Measurements from ENCODE around the gene WDR27. TPM values are rescaled to one million over a fixed set of nuclear protein-coding genes. Genes with fewer than 3 reads are reported as not detected.

WDR27 gene
- total and polyA plus RNA-seq, 2 donors, result 15.9 to 54.5 TPM

GRCh38 chr6:169579407-169580111, 122.3 kb downstream of the WDR27 start:
- DNase-seq (ENCODE audit: extremely low spot score), result no peak
- H3K36me3 ChIP-seq (ENCODE audit: insufficient read depth), result peaks cover 1% of the 10 kb centered on the region
- no peak overlapping the region for H3K4me3 ChIP-seq (ENCODE audit: low read depth, low read length)
- 89% methylated on average over 7 of the region's 7 CpGs for WGBS
- no peak overlapping the region for H3K27ac ChIP-seq (ENCODE audit: low read depth)
- H3K4me1 ChIP-seq (ENCODE audit: insufficient read depth), result no peaks in the 10 kb centered on the region

DNA sequence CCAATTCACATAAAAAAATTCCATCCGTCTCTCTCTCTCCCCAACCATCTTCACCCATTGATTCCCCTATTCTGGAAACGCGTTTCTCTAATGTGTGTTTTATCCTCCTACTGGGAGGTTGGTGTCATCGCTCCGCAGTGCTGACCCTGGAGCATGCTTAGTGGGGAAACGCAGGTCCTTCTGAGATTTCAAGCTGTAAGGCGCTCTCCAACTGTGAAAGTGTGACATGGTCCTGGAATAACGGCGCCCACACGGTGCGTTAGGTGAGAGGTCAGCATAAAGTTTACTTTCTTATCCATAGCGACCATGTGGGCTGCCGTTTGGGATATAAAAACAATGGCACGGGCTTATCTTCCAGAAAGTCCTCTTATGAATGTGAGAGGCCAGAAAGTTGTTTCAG, 123.9 kb downstream of the WDR27 start:
- DNase-seq (ENCODE audit: extremely low spot score), result no peak
- WGBS, result 75% methylated on average over 14 of the region's 14 CpGs
- no peak overlapping the region for H3K27ac ChIP-seq (ENCODE audit: low read depth)

DNA sequence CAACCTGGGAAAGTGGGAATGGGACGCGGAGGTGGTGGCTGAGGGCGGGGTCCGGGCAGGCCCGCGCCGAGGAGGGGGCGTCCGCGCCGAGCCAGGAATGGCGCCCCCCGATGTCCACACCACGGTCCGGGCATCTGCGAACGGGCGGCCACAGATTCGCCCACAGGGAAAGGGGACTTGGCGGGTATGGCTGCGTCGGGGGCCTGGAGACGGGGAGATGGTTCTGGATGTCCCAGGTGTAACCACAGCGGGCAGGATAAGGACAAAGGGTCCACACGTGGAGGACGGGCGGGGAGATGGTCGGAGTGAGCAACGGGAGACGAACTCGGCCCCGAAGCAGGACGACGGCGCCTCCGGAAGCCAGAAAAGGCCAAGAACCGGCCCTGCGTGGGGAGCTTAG, 124.6 kb downstream of the WDR27 start:
- no peak overlapping the region for H3K27ac ChIP-seq (ENCODE audit: low read depth)
- no peak overlapping the region for H3K4me3 ChIP-seq (ENCODE audit: low read depth, low read length)
- WGBS, result 90% methylated on average over 38 of the region's 38 CpGs
- DNase-seq (ENCODE audit: extremely low spot score), result no peak
- H3K36me3 ChIP-seq (ENCODE audit: insufficient read depth), result no peaks in the 10 kb centered on the region
- no peaks in the 10 kb centered on the region for H3K4me1 ChIP-seq (ENCODE audit: insufficient read depth)

More for the DNA sequence above, 123.9 kb downstream of the WDR27 start:
- Histone ChIP-seq H3K4me3 (ENCODE audit: low read depth, low read length) (no peak overlapping the region), H3K36me3 (ENCODE audit: insufficient read depth) (peaks cover 1% of the 10 kb centered on the region), H3K4me1 (ENCODE audit: insufficient read depth) (no peaks in the 10 kb centered on the region)

- DNase-seq (ENCODE audit: extremely low spot score), result no peak
- 82% methylated on average over 5 of the region's 5 CpGs for WGBS
- no peak overlapping the region for H3K27ac ChIP-seq (ENCODE audit: low read depth)
- no peaks in the 10 kb centered on the region for H3K4me1 ChIP-seq (ENCODE audit: insufficient read depth)
- no peak overlapping the region for H3K4me3 ChIP-seq (ENCODE audit: low read depth, low read length)
- no peaks in the 10 kb centered on the region for H3K36me3 ChIP-seq (ENCODE audit: insufficient read depth)
Measured at GRCh38 chr6:169575821-169576220, 126.0 kb downstream of the WDR27 start.

DNA sequence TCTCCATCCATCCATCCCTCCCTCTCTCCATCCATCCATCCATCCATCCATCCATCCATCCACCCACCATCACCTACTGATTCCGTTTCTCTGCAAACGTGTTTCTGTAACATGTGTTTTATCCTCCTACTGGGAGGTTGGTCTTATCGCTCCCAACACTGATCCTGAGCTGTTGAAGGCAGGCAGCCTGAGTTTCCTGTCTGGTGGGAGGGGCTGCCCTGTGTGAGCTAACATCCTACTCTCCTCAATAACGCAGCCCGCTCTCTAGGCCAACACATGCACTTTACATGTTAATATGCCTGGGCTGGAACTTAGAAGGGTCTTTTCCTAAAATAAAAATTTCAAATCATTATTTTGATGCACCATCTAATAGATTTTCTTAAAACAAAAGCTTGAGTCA, 126.5 kb downstream of the WDR27 start:
- Histone ChIP-seq H3K27ac (ENCODE audit: low read depth) (no peak overlapping the region), H3K36me3 (ENCODE audit: insufficient read depth) (no peaks in the 10 kb centered on the region), H3K4me3 (ENCODE audit: low read depth, low read length) (no peak overlapping the region), H3K4me1 (ENCODE audit: insufficient read depth) (no peaks in the 10 kb centered on the region)
- 70% methylated on average over 5 of the region's 5 CpGs for whole genome bisulfite sequencing
- DNase-seq (ENCODE audit: extremely low spot score), result no peak

GRCh38 chr6:169574420-169574819, 127.4 kb downstream of the WDR27 start:
- Histone ChIP-seq H3K4me1 (ENCODE audit: insufficient read depth) (no peaks in the 10 kb centered on the region), H3K36me3 (ENCODE audit: insufficient read depth) (no peaks in the 10 kb centered on the region), H3K4me3 (ENCODE audit: low read depth, low read length) (no peak overlapping the region), H3K27ac (ENCODE audit: low read depth) (no peak overlapping the region)
- 83% methylated on average over 13 of the region's 13 CpGs for WGBS
- DNase-seq (ENCODE audit: extremely low spot score), result no peak

DNA sequence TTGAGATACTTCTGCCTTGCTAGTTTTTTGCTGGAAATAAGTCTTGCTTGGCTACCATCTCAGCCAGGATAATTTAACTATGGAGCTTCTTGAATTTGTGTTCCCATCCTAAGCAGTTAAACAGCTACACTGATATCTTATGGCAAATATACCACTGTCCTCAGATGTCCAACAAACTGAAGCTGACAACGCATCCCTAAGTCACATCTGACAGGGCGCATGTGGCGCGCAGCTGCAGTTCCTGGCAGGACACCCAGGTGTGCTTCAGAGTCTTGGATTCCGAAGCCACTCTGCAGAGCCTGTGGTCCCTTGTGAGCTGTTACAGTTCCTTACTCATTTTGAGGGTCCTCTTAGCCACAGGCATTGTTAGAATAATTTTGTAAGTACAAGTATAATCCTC, 127.9 kb downstream of the WDR27 start:
- 93% methylated on average over 5 of the region's 5 CpGs for WGBS
- Histone ChIP-seq H3K4me3 (ENCODE audit: low read depth, low read length) (no peak overlapping the region), H3K36me3 (ENCODE audit: insufficient read depth) (no peaks in the 10 kb centered on the region), H3K4me1 (ENCODE audit: insufficient read depth) (no peaks in the 10 kb centered on the region), H3K27ac (ENCODE audit: low read depth) (no peak overlapping the region)
- DNase-seq (ENCODE audit: extremely low spot score), result no peak

DNA sequence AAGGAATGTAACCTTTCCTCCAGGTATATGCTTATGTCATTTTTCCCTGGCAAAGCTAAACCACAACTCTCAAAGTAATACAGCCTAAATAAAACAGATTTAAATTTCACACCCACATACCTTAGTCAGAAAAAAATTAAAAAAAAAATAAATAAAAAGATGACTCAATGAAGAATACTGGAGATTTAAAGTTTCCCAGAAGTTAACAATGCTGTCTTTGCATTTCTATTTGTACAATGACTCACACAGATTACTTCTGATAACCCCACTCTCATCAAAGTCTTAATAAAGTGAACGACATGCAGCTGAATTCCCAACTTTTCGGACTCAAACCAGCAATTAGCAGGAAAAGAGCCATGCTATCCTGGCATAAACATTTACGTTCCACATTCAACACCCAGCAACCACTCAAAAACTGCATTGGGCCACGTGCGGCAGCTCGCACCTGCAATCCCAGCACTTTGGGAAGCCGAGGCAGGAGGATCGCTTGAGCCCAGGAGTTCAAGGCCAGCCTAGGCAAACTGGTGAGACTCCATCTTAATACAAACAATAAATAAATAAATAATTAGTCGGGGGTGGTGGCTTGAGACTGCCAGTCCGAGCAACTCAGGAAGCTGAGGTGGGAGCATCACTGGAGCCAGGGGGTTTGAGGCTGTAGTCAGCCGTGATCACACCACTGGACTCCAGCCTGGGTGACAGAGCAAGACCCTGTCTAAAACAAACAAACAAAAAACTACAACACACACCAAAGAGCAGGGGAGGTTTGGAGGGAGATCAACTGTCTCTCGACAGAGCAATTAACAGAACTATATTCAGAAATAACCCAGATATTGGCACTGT, 130.5 kb downstream of the WDR27 start:
- H3K36me3 ChIP-seq (ENCODE audit: insufficient read depth), result no peaks in the 10 kb centered on the region
- no peak overlapping the region for H3K27ac ChIP-seq (ENCODE audit: low read depth)
- WGBS, result 91% methylated on average over 12 of the region's 12 CpGs
- DNase-seq (ENCODE audit: extremely low spot score), result no peak
- no peaks in the 10 kb centered on the region for H3K4me1 ChIP-seq (ENCODE audit: insufficient read depth)
- no peak overlapping the region for H3K4me3 ChIP-seq (ENCODE audit: low read depth, low read length)

DNA sequence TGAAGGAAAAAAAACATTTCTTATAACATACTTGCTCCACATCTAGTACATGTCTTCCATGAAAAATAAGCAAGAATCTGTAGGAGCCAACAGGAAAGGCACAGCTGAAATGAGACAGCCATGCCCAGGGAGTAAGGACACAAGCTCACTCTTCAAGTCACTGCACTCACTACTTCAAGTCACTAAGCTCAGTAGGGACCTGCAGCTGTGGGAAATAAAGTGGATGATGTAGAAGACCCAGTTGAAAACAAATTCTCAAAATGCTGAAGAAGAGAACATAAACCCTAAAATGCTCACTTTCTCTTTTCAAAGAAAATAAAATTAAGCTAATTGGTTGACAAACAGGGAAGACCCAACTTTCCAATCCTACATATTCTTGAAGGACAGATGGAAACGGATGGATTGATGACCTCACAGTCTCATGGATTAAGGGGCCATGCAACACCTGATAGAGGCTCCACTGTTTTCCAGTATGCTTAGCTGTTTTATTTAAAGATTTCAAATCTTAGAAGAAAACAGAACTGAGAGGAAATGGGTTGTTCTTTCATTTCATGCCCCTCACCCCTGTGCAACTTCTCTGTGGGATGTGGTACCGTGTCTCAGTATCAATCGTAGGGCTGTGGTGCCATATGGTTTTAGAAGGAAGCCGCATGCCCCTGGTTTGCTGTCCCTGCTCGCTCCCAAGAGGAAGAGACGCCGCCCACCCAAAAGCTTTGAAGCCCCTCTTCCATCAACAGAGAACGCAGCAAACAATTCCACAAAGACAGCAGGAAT, 133.3 kb downstream of the WDR27 start:
- H3K36me3 ChIP-seq (ENCODE audit: insufficient read depth), result no peaks in the 10 kb centered on the region
- WGBS, result 89% methylated on average over 8 of the region's 8 CpGs
- no peak overlapping the region for H3K4me3 ChIP-seq (ENCODE audit: low read depth, low read length)
- H3K27ac ChIP-seq (ENCODE audit: low read depth), result no peak overlapping the region
- no peaks in the 10 kb centered on the region for H3K4me1 ChIP-seq (ENCODE audit: insufficient read depth)
- no peak for DNase-seq (ENCODE audit: extremely low spot score)

DNA sequence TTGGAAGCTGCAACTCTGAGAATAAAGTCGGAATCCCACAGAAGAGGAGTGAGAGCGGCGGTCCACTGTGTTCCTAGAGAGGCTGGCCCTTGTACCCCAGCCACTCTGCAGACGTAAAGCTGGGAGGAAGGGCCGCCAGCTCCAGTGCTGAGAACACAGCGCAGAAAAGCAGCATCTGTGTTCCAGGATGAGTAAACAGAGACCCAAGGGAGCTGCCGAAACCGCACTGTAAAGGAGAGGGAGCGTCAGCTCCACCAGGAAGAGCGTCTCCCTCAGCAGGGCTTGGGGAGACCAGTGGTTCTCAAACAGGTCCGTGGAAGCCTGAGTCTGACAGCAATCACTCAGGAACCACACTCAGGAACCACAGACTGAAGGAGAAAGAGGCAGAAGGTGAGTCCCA, 134.0 kb downstream of the WDR27 start:
- Histone ChIP-seq H3K27ac (ENCODE audit: low read depth) (no peak overlapping the region), H3K36me3 (ENCODE audit: insufficient read depth) (no peaks in the 10 kb centered on the region), H3K4me3 (ENCODE audit: low read depth, low read length) (no peak overlapping the region), H3K4me1 (ENCODE audit: insufficient read depth) (no peaks in the 10 kb centered on the region)
- DNase-seq (ENCODE audit: extremely low spot score), result no peak
- 88% methylated on average over 11 of the region's 11 CpGs for WGBS

DNA sequence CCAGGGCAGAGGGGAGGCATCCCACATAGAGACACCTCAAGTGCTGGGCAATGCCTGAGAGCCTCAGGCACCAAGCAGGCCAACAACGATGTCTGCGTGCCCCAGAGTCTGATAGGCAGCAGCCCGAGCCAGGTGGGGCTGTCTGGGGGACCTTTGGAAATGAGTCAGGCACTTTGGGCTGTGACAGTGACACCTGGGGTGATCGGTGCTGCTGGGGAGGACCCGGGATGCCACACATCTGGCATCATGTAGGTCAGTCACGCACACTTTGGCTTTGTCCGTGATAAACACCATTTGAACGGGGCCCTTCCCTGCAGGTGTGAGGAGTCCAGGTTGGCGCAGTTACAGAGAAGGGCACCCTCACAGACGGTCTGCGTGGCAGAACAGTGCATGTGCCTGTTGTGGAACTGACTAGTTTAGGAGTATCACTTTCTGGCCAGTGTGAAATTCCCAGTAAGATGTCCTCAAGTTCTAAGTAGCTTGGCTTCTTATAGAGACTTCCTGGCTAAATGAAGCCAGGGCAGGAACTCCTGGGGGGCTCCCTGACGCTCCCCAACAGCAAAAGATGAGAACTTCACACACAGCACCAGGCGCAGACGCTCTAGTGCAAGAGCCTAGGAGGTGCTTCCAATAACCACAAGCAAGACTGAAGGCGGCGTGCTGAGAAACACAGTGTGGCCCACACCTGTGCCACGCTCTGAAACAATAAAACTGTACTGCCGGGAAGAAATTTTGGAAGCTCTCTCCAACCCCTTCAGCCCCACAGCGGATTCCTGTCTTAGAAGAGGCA, 134.7 kb downstream of the WDR27 start:
- H3K4me3 ChIP-seq (ENCODE audit: low read depth, low read length), result no peak overlapping the region
- no peaks in the 10 kb centered on the region for H3K36me3 ChIP-seq (ENCODE audit: insufficient read depth)
- no peaks in the 10 kb centered on the region for H3K4me1 ChIP-seq (ENCODE audit: insufficient read depth)
- no peak for DNase-seq (ENCODE audit: extremely low spot score)
- WGBS, result 94% methylated on average over 19 of the region's 19 CpGs
- no peak overlapping the region for H3K27ac ChIP-seq (ENCODE audit: low read depth)

GRCh38 chr6:169566319-169566718, 135.5 kb downstream of the WDR27 start:
- H3K4me1 ChIP-seq (ENCODE audit: insufficient read depth), result no peaks in the 10 kb centered on the region
- WGBS, result 82% methylated on average over 11 of the region's 11 CpGs
- no peak for DNase-seq (ENCODE audit: extremely low spot score)
- no peak overlapping the region for H3K4me3 ChIP-seq (ENCODE audit: low read depth, low read length)
- no peaks in the 10 kb centered on the region for H3K36me3 ChIP-seq (ENCODE audit: insufficient read depth)
- H3K27ac ChIP-seq (ENCODE audit: low read depth), result no peak overlapping the region
